ENCODE data around the gene DNM2.
A peak's percentile ranks its signal among the peaks of the same experiment; 100 is the strongest.

Gene DNM2

GRCh38 chr19:10805758-10806247 is 87.9 kb downstream of the DNM2 start:
- no peak overlapping the region for H3K4me2 ChIP-seq (ENCODE audit: low read length, poor library complexity, severe bottlenecking)
- H3K18ac ChIP-seq (ENCODE audit: low read depth in 1 of 2, low read length in 2 of 2) = no peak overlapping the region

GRCh38 chr19:10808937-10809649 is 91.2 kb downstream of the DNM2 start:
- no peak for DNase-seq
- Histone ChIP-seq H3K27me3 (ENCODE audit: control insufficient read depth in 1 of 2, insufficient read depth in 1 of 2, low read length in 2 of 2) (no peaks in the 10 kb centered on the region), H3K4me3 (ENCODE audit: insufficient read depth in 1 of 2, low read depth in 1 of 2, low read length in 2 of 2) (no peak overlapping the region), H2BK12ac (ENCODE audit: low read length in 2 of 2) (no peak overlapping the region), H2AFZ (ENCODE audit: low read depth, low read length) (no peak overlapping the region), H2AK5ac (ENCODE audit: low read length, severe bottlenecking) (no peak overlapping the region), H3K9ac (ENCODE audit: low read length) (no peak overlapping the region), H3K36me3 (ENCODE audit: control insufficient read depth in 1 of 2, insufficient read depth in 2 of 2, low read depth in 1 of 2, low read length in 2 of 2) (peaks cover 69 to 76% of the 10 kb centered on the region in 2 experiments), H3K4ac (ENCODE audit: low read depth in 1 of 2, low read length in 2 of 2) (no peak overlapping the region), H3K79me1 (replicated peaks; ENCODE audit: low read length, poor library complexity, severe bottlenecking) (peaks cover 17% of the 10 kb centered on the region), H2BK5ac (ENCODE audit: low read depth, low read length, poor library complexity, severe bottlenecking) (no peak overlapping the region), H3K9me3 (ENCODE audit: control insufficient read depth, low read length) (no peaks in the 10 kb centered on the region), H2BK120ac (ENCODE audit: low read depth, low read length) (no peak overlapping the region), H3K4me1 (ENCODE audit: control insufficient read depth, insufficient read depth, low read depth, low read length) (peaks cover 22% of the 10 kb centered on the region), H3K14ac (ENCODE audit: low read length in 2 of 2) (no peak overlapping the region), H4K91ac (ENCODE audit: low read length) (no peak overlapping the region), H3K27ac (ENCODE audit: low read length, poor library complexity, severe bottlenecking) (peak overlapping the region; percentile 73), H3K4me2 (ENCODE audit: low read length, poor library complexity, severe bottlenecking) (no peak overlapping the region), H3K23ac (ENCODE audit: low read length in 2 of 2) (peak overlapping the region in 1 of 2 experiments; percentile 9), H3K18ac (ENCODE audit: low read depth in 1 of 2, low read length in 2 of 2) (no peak overlapping the region), H4K8ac (ENCODE audit: low read length) (no peak overlapping the region), H2BK15ac (ENCODE audit: low read depth, poor library complexity, severe bottlenecking) (no peak overlapping the region)
- WGBS = 90% methylated on average over 10 of the region's 10 CpGs

More at GRCh38 chr19:10805758-10806247, 87.9 kb downstream of the DNM2 start:
- peaks cover 75 to 79% of the 10 kb centered on the region in 2 experiments for H3K36me3 ChIP-seq (ENCODE audit: control insufficient read depth in 1 of 2, insufficient read depth in 2 of 2, low read depth in 1 of 2, low read length in 2 of 2)
- H4K91ac ChIP-seq (ENCODE audit: low read length) = no peak overlapping the region
- H2AFZ ChIP-seq (ENCODE audit: low read depth, low read length) = no peak overlapping the region
- no peak overlapping the region for H3K14ac ChIP-seq (ENCODE audit: low read length in 2 of 2)
- H3K9ac ChIP-seq (ENCODE audit: low read length) = no peak overlapping the region
- H3K4me1 ChIP-seq (ENCODE audit: control insufficient read depth, insufficient read depth, low read depth, low read length) = peaks cover 12% of the 10 kb centered on the region
- no peaks in the 10 kb centered on the region for H3K27me3 ChIP-seq (ENCODE audit: control insufficient read depth in 1 of 2, insufficient read depth in 1 of 2, low read length in 2 of 2)
- no peak overlapping the region for H4K8ac ChIP-seq (ENCODE audit: low read length)
- DNase-seq = no peak
- H3K23ac ChIP-seq (ENCODE audit: low read length in 2 of 2) = no peak overlapping the region
- no peak overlapping the region for H3K4ac ChIP-seq (ENCODE audit: low read depth in 1 of 2, low read length in 2 of 2)
- peak overlapping the region in 1 of 2 experiments; percentile 11 for H3K4me3 ChIP-seq (ENCODE audit: insufficient read depth in 1 of 2, low read depth in 1 of 2, low read length in 2 of 2)
- 96% methylated on average over 11 of the region's 11 CpGs for WGBS
- no peaks in the 10 kb centered on the region for H3K9me3 ChIP-seq (ENCODE audit: control insufficient read depth, low read length)
- no peak overlapping the region for H2BK15ac ChIP-seq (ENCODE audit: low read depth, poor library complexity, severe bottlenecking)
- H3K79me1 ChIP-seq (replicated peaks; ENCODE audit: low read length, poor library complexity, severe bottlenecking) = peaks cover 25% of the 10 kb centered on the region
- H2BK120ac ChIP-seq (ENCODE audit: low read depth, low read length) = no peak overlapping the region
- no peak overlapping the region for H2BK12ac ChIP-seq (ENCODE audit: low read length in 2 of 2)
- H3K27ac ChIP-seq (ENCODE audit: low read length, poor library complexity, severe bottlenecking) = no peak overlapping the region
- no peak overlapping the region for H2AK5ac ChIP-seq (ENCODE audit: low read length, severe bottlenecking)
- no peak overlapping the region for H2BK5ac ChIP-seq (ENCODE audit: low read depth, low read length, poor library complexity, severe bottlenecking)

GRCh38 chr19:10809651-10810285 is 91.9 kb downstream of the DNM2 start:
- peak overlapping the region; percentile 51 for H3K9ac ChIP-seq (ENCODE audit: low read length)

GRCh38 chr19:10811391-10812111 is 93.7 kb downstream of the DNM2 start:
- Histone ChIP-seq H2AFZ (ENCODE audit: low read depth, low read length) (no peak overlapping the region), H2BK15ac (ENCODE audit: low read depth, poor library complexity, severe bottlenecking) (no peak overlapping the region), H2BK5ac (ENCODE audit: low read depth, low read length, poor library complexity, severe bottlenecking) (no peak overlapping the region), H3K14ac (ENCODE audit: low read length in 2 of 2) (no peak overlapping the region), H3K9me3 (ENCODE audit: control insufficient read depth, low read length) (no peaks in the 10 kb centered on the region), H3K27me3 (ENCODE audit: control insufficient read depth in 1 of 2, insufficient read depth in 1 of 2, low read length in 2 of 2) (no peaks in the 10 kb centered on the region), H3K4me2 (ENCODE audit: low read length, poor library complexity, severe bottlenecking) (no peak overlapping the region), H3K36me3 (ENCODE audit: control insufficient read depth in 1 of 2, insufficient read depth in 2 of 2, low read depth in 1 of 2, low read length in 2 of 2) (peaks cover 69 to 75% of the 10 kb centered on the region in 2 experiments), H3K27ac (ENCODE audit: low read length, poor library complexity, severe bottlenecking) (no peak overlapping the region), H3K79me1 (replicated peaks; ENCODE audit: low read length, poor library complexity, severe bottlenecking) (peaks cover 28% of the 10 kb centered on the region), H3K4ac (ENCODE audit: low read depth in 1 of 2, low read length in 2 of 2) (no peak overlapping the region), H2AK5ac (ENCODE audit: low read length, severe bottlenecking) (no peak overlapping the region), H4K91ac (ENCODE audit: low read length) (no peak overlapping the region), H3K4me1 (ENCODE audit: control insufficient read depth, insufficient read depth, low read depth, low read length) (peaks cover 34% of the 10 kb centered on the region), H3K18ac (ENCODE audit: low read depth in 1 of 2, low read length in 2 of 2) (no peak overlapping the region), H2BK120ac (ENCODE audit: low read depth, low read length) (no peak overlapping the region), H3K9ac (ENCODE audit: low read length) (peak overlapping the region; percentile 59), H4K8ac (ENCODE audit: low read length) (no peak overlapping the region), H3K23ac (ENCODE audit: low read length in 2 of 2) (no peak overlapping the region), H3K4me3 (ENCODE audit: insufficient read depth in 1 of 2, low read depth in 1 of 2, low read length in 2 of 2) (no peak overlapping the region), H2BK12ac (ENCODE audit: low read length in 2 of 2) (peak overlapping the region in 1 of 2 experiments; percentile 88)
- WGBS = 96% methylated on average over 17 of the region's 17 CpGs
- DNase-seq = no peak

More at GRCh38 chr19:10809651-10810285, 91.9 kb downstream of the DNM2 start:
- Histone ChIP-seq H3K27me3 (ENCODE audit: control insufficient read depth in 1 of 2, insufficient read depth in 1 of 2, low read length in 2 of 2) (no peaks in the 10 kb centered on the region), H2BK120ac (ENCODE audit: low read depth, low read length) (no peak overlapping the region), H2AK5ac (ENCODE audit: low read length, severe bottlenecking) (peak overlapping the region; percentile 30), H3K23ac (ENCODE audit: low read length in 2 of 2) (peak overlapping the region in 1 of 2 experiments; percentile 9), H2BK15ac (ENCODE audit: low read depth, poor library complexity, severe bottlenecking) (no peak overlapping the region), H3K36me3 (ENCODE audit: control insufficient read depth in 1 of 2, insufficient read depth in 2 of 2, low read depth in 1 of 2, low read length in 2 of 2) (peaks cover 66 to 76% of the 10 kb centered on the region in 2 experiments), H2BK5ac (ENCODE audit: low read depth, low read length, poor library complexity, severe bottlenecking) (no peak overlapping the region), H3K4me3 (ENCODE audit: insufficient read depth in 1 of 2, low read depth in 1 of 2, low read length in 2 of 2) (no peak overlapping the region), H3K9me3 (ENCODE audit: control insufficient read depth, low read length) (no peaks in the 10 kb centered on the region), H3K14ac (ENCODE audit: low read length in 2 of 2) (no peak overlapping the region), H3K79me1 (replicated peaks; ENCODE audit: low read length, poor library complexity, severe bottlenecking) (peaks cover 16% of the 10 kb centered on the region), H4K91ac (ENCODE audit: low read length) (no peak overlapping the region), H3K18ac (ENCODE audit: low read depth in 1 of 2, low read length in 2 of 2) (no peak overlapping the region), H3K4me2 (ENCODE audit: low read length, poor library complexity, severe bottlenecking) (no peak overlapping the region), H2AFZ (ENCODE audit: low read depth, low read length) (no peak overlapping the region), H4K8ac (ENCODE audit: low read length) (no peak overlapping the region), H3K4me1 (ENCODE audit: control insufficient read depth, insufficient read depth, low read depth, low read length) (peaks cover 22% of the 10 kb centered on the region), H3K27ac (ENCODE audit: low read length, poor library complexity, severe bottlenecking) (peak overlapping the region; percentile 73), H2BK12ac (ENCODE audit: low read length in 2 of 2) (no peak overlapping the region), H3K4ac (ENCODE audit: low read depth in 1 of 2, low read length in 2 of 2) (no peak overlapping the region)
- 98% methylated on average over 15 of the region's 15 CpGs for WGBS
- DNase-seq = no peak
